ENCODE data around the gene CSTF1. TPM values are rescaled to one million over a fixed set of nuclear protein-coding genes. Genes with fewer than 3 reads are reported as not detected.
A peak's percentile ranks its signal among the peaks of the same experiment; 100 is the strongest.

CSTF1 gene
- total RNA-seq, 1 donor from 2014 or later: 27.8 TPM

DNA sequence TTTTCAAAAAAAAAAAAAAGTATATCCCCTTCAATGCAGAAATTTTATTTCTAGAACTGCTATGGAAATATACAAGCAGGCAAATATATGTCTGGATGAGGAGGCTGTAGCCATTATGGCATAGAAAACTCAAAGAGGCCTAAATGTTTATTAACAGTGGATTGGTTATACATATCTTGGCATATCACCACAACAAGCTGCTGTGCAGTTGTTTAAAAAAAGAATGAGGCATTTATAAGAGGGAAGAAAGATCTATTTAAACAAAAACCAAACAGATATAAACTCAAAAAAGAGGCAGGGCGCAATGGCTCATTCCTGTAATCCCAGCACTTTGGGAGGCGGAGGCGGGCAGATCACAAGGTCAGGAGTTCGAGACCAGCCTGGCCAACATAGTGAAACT is 45.8 kb downstream of the CSTF1 start:
- TF ChIP-seq, protein P1, sequence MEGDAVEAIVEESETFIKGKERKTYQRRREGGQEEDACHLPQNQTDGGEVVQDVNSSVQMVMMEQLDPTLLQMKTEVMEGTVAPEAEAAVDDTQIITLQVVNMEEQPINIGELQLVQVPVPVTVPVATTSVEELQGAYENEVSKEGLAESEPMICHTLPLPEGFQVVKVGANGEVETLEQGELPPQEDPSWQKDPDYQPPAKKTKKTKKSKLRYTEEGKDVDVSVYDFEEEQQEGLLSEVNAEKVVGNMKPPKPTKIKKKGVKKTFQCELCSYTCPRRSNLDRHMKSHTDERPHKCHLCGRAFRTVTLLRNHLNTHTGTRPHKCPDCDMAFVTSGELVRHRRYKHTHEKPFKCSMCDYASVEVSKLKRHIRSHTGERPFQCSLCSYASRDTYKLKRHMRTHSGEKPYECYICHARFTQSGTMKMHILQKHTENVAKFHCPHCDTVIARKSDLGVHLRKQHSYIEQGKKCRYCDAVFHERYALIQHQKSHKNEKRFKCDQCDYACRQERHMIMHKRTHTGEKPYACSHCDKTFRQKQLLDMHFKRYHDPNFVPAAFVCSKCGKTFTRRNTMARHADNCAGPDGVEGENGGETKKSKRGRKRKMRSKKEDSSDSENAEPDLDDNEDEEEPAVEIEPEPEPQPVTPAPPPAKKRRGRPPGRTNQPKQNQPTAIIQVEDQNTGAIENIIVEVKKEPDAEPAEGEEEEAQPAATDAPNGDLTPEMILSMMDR (IDR thresholded peaks at IDR 0.05): no peak
- Histone ChIP-seq H3K4me3 (no peak overlapping the region), H3K27ac (peak overlapping the region; percentile 8), H3K9me3 (no peaks in the 10 kb centered on the region), H3K36me3 (peaks cover 5% of the 10 kb centered on the region), H3K27me3 (no peaks in the 10 kb centered on the region), H3K4me1 (peaks cover 29% of the 10 kb centered on the region)
- DNase-seq: no peak
- ATAC-seq: no peak
- intact Hi-C loops (cut with DNase I): no loop called here

DNA sequence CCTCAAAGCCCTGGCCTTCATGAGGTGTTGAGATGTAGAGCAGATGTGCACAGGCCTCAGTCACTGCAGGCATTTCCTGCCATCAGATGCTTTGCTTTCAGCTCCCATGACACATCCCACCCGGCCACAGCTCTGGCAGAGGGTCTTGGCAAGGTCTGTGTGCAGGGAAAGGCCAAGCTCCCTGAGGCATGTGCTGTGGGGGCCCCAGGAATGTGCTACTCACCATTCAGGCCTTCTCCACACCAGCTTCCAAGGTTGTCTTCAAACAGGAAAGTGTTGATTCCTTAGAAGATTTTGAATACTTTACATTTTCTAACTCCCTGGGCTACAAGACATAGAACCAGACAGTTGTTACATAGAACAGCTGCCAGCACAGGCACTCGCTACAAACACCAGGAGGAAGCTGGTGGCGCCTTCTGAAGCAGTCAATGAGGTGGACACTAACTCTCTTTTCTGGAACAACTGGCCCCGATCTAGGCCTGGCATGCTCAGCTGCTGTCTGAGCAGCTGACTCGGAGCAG is 47.4 kb downstream of the CSTF1 start:
- Histone ChIP-seq H3K36me3 (peaks cover 5% of the 10 kb centered on the region), H3K4me3 (no peak overlapping the region), H3K4me1 (peaks cover 26% of the 10 kb centered on the region), H3K9me3 (no peaks in the 10 kb centered on the region), H3K27ac (peak overlapping the region; percentile 58), H3K27me3 (no peaks in the 10 kb centered on the region)
- DNase-seq: no peak
- peak; percentile 76 for ATAC-seq
- intact Hi-C loops (cut with DNase I): no loop called here
- TF ChIP-seq, protein P1 (IDR thresholded peaks at IDR 0.05): no peak

DNA sequence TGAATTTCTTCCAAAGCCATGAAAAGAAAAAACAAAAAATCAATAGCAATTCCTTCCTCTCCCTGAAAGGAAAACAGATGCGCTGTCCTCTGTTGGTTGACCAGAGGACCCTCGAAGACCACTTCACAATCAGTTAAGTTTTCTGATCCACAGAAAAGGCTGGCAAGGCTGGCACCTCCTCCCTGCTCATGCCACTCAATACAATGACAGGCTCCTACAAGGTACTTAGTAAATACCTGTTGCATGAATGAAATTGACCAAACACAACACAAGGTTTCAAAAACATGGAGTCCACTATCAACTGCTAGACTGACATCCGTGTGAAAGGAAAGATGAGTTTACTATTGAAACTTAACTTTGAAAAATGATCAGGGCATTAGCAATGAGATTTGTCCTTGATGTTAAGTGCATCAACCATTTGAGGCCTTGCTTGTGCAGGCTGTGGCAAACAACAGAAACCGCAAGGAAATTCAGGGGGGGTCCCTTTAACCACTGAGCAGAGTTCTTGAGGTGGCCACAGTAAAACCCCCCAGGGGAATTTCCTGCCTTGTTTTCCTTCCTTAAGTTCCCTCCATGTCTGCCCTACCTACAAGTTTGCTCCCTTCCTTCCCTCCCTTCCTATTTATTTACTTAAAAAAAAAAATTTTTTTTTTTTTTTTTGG is 48.0 kb downstream of the CSTF1 start:
- no peak for ATAC-seq
- Histone ChIP-seq H3K4me3 (no peak overlapping the region), H3K27ac (peak overlapping the region; percentile 58), H3K9me3 (no peaks in the 10 kb centered on the region), H3K36me3 (peaks cover 5% of the 10 kb centered on the region), H3K27me3 (no peaks in the 10 kb centered on the region), H3K4me1 (peaks cover 26% of the 10 kb centered on the region)
- TF ChIP-seq, protein P1 (IDR thresholded peaks at IDR 0.05): no peak
- no peak for DNase-seq
- intact Hi-C loops (cut with DNase I): no loop called here

DNA sequence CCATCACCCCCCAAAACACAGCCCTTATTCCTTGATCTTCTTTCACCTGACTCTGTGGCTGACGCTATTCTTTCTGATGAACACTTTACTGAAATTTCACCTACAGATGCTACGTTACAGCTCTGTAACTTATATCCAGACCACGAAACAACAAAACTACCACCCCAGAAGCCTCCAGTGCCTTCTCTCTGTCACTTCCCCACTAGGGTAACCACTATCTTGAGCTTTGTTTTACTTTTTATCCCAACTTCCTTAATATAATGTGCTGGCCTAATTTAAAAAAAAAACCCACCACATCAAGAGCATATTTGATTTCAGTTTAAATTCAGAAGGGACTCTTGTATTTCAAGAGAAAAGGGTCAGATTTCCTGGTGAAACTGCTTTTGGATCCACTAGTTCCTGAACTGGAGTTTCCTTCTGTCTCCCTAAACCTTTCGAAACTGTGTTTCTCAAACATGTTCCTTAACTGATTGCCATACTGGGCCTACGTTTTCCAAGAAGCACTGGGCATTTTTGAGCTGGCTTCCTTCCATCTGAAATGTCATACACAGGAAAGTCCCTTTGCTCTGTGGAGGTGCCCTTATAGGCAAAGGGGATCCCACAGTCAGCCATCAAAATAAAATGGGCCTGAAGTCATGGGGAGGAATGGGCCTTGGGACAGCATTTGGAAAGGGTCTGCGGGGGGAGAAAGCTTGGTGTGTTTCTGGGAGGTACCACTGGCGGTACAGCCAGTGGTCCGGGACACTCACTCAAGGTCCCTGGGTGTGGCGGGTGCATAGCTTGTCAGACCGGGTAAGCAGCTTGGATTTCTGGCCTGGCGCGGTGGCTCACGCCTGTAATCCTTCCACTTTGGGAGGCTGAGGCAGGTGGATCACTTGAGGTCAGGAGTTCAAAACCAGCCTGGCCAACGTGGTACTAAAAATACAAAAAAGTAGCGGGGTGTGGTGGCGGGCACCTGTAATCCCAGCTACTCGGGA is 50.2 kb downstream of the CSTF1 start:
- TF ChIP-seq, protein P1 (IDR thresholded peaks at IDR 0.05): no peak

DNA sequence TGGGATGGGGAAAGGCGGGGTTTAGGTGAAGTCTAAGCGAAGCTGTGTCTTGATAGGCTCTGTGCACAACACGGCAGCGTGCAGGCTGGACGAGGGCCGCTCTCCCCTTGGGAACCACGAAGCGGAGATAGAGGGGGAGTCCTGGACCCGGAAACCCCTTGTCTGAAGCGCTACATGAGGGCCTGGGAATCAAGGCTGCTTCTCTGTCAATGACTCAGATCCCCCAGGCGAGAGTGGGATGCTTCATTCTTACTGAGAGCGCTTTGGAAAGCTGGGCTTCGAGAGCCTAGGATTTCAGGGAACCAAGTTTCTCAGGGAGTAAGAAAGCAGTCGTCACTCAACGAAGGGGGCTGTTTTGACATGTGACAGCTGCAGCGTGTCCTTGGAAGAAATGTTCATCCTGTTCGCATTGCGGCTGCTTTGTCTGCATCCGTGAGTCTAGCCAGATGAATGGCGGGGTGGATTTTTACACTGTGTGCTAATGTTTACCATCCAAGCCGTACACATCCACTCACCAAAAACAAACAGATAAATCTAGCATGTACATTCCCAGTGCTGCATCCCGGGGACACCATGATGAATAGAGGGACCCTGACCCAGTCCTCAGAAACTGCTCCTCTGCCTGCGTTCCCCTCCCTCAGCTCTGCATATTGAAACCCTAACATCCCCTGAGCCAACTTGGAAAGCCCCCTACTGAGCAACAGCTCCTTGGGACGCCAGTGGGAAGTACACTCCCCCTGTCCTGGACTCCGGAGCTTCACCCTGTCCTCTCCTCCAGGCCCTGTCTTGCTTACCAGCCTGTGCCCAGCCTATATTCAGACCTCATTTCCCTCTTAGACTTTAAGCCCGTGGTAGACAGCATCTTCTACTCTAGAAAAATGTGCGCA is 51.5 kb downstream of the CSTF1 start:
- Histone ChIP-seq H3K4me3 (no peak overlapping the region), H3K9me3 (no peaks in the 10 kb centered on the region), H3K36me3 (peaks cover 12% of the 10 kb centered on the region), H3K27ac (peak overlapping the region; percentile 47), H3K27me3 (no peaks in the 10 kb centered on the region), H3K4me1 (peaks cover 20% of the 10 kb centered on the region)
- TF ChIP-seq, protein P1 (IDR thresholded peaks at IDR 0.05): no peak
- ATAC-seq: no peak
- intact Hi-C loops (cut with DNase I): no loop called here
- no peak for DNase-seq

More for the DNA sequence above, 50.2 kb downstream of the CSTF1 start:
- Histone ChIP-seq H3K9me3 (no peaks in the 10 kb centered on the region), H3K36me3 (peaks cover 15% of the 10 kb centered on the region), H3K4me3 (no peak overlapping the region), H3K27ac (peak overlapping the region; percentile 14), H3K4me1 (peaks cover 26% of the 10 kb centered on the region), H3K27me3 (no peaks in the 10 kb centered on the region)
- DNase-seq (no peak), ATAC-seq (peak; percentile 9)
- intact Hi-C loops (cut with DNase I): no loop called here

Data from upper lobe of right lung (tissue), 1 donor.